ENCODE results near the gene SNX5.

The SNX5 gene

GRCh38 chr20:18011482-18011881 is 42.9 kb upstream of the SNX5 start:
- no peak for DNase-seq (ENCODE audit: extremely low read depth, low read depth)
- TF ChIP-seq CTCF (IDR thresholded peaks at IDR 0.05; ENCODE audit: low read depth, low read length, missing control alignments): no peak
- H3K4me3 ChIP-seq (replicated peaks; ENCODE audit: low read depth, low read length): no peak overlapping the region

- no peak overlapping the region for H3K4me3 ChIP-seq (replicated peaks; ENCODE audit: low read depth, low read length)
- TF ChIP-seq CTCF (IDR thresholded peaks at IDR 0.05; ENCODE audit: low read depth, low read length, missing control alignments): no peak
- no peak for DNase-seq (ENCODE audit: extremely low read depth, low read depth)
These were observed 40.5 kb upstream of the SNX5 start for GRCh38 chr20:18009116-18009515.

- H3K4me3 ChIP-seq (replicated peaks; ENCODE audit: low read depth, low read length): no peak overlapping the region
- no peak for DNase-seq (ENCODE audit: extremely low read depth, low read depth)
- TF ChIP-seq CTCF (IDR thresholded peaks at IDR 0.05; ENCODE audit: low read depth, low read length, missing control alignments): no peak
These were observed 39.1 kb upstream of the SNX5 start for GRCh38 chr20:18007534-18008292.

- no peak overlapping the region for H3K4me3 ChIP-seq (replicated peaks; ENCODE audit: low read depth, low read length)
- no peak for DNase-seq (ENCODE audit: extremely low read depth, low read depth)
- TF ChIP-seq CTCF (IDR thresholded peaks at IDR 0.05; ENCODE audit: low read depth, low read length, missing control alignments): no peak
These were observed 38.1 kb upstream of the SNX5 start for GRCh38 chr20:18006684-18007083.

- H3K4me3 ChIP-seq (replicated peaks; ENCODE audit: low read depth, low read length): no peak overlapping the region
- TF ChIP-seq CTCF (IDR thresholded peaks at IDR 0.05; ENCODE audit: low read depth, low read length, missing control alignments): no peak
- no peak for DNase-seq (ENCODE audit: extremely low read depth, low read depth)
These were observed 37.4 kb upstream of the SNX5 start for GRCh38 chr20:18005990-18006364.

- TF ChIP-seq CTCF (IDR thresholded peaks at IDR 0.05; ENCODE audit: low read depth, low read length, missing control alignments): no peak
- no peak overlapping the region for H3K4me3 ChIP-seq (replicated peaks; ENCODE audit: low read depth, low read length)
- no peak for DNase-seq (ENCODE audit: extremely low read depth, low read depth)
These were observed 36.8 kb upstream of the SNX5 start for GRCh38 chr20:18005170-18005989.

Data from HFF-Myc (cell line).